ENCODE measurements around the gene LGI4.
"Not testable (repeated sequence)": the region's sequence is repeated elsewhere in the genome, so short reads cannot be mapped to it uniquely, and the experiment has no call there.

Gene LGI4

DNA sequence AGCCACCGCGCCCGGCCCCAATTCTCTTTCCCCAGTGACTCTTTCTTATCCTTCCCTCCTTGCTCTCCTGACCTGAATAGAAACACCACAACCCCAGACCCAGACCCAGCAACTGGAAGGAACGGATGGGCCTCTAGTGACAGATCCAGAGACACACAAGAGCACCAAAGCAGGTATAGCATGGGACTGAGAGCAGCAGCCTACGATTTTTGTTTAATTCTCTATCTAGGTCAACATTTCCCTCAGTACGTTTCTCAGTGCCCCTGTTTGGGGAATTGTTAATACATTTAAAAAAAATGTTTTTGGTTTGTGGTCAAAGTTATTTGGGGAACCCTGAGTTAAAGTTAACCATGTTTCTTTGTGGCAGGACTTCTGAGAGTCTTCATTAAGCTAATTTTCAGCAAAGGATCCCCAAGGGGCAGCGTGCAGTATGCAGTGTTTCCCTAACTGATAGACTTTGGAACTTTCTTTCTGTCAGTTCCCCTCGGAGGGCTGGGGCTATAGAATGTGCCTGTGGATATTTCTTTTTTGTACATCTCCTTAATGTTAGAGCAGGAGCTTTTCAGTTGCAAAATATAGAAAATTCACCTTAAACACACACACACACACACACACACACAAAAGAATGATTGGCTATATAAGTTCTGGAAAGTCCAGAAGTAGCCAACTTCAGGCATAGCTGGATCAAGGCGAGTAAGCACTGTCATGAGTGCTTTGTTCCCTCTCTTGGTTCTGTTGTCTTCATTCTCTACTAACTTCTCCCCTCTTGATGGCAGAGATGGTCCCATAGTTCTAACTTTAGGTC, 26.0 kb upstream of the LGI4 start:
- no peak for DNase-seq (ENCODE audit: low spot score)

- DNase-seq (ENCODE audit: low spot score) = no peak
Measured at GRCh38 chr19:35159606-35160005, 24.7 kb upstream of the LGI4 start.

- no peak for DNase-seq (ENCODE audit: low spot score)
Measured at GRCh38 chr19:35157431-35157830, 22.6 kb upstream of the LGI4 start.

- DNase-seq (ENCODE audit: low spot score) = no peak
Measured at GRCh38 chr19:35156673-35157014, 21.8 kb upstream of the LGI4 start.

DNA sequence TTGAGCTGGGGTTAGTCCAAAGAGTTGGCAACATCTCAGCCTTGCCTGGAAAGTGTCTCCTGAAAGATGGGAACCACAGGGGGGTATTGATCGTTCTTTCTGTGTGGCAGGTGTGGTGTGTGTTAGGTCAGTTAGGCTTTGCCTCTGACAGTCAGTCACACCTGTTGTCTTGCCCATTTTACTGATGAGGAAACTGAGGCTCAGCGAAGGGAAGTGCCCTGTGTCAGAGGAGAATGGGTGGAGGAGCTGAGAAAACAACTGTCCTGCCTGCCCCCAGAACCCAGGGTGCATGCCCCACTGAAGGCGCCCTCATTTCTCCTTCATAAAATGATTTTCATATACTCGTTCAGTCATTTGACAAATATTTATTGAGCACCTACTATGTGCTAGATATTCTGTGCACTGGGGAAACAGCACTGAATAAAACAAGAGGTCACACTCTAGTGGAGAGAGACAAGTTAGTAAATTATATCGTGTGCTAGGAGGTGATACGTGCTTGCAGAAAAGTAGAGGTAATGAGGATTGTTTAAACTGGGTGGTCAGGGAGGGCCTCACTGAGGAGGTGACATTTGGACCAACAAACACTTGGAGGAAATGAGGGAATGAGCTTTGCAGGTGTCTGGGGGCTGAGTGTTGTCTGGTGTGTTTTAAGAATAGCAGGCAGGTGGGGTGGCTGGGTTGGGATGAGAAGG, 21.3 kb upstream of the LGI4 start:
- no peak for DNase-seq (ENCODE audit: low spot score)

DNA sequence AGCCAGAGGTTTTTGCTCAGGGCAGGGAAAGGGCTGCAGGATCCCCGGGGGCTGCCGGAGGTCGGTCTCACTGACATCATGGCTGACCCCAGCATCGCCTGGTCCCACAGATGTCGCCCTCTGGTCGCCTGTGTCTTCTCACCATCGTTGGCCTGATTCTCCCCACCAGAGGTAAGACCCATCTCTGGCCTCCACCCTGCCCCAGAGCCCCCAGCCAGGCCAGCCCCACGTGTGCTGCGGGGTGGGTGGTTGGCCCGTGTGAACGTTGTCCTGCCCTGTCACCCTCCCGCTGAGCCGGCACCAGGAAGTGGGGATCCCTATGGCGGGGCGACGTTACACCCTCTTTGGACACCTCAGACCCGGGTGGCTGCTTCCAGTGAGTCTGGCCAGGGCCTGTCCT, 20.6 kb upstream of the LGI4 start:
- no peak for DNase-seq (ENCODE audit: low spot score)

DNA sequence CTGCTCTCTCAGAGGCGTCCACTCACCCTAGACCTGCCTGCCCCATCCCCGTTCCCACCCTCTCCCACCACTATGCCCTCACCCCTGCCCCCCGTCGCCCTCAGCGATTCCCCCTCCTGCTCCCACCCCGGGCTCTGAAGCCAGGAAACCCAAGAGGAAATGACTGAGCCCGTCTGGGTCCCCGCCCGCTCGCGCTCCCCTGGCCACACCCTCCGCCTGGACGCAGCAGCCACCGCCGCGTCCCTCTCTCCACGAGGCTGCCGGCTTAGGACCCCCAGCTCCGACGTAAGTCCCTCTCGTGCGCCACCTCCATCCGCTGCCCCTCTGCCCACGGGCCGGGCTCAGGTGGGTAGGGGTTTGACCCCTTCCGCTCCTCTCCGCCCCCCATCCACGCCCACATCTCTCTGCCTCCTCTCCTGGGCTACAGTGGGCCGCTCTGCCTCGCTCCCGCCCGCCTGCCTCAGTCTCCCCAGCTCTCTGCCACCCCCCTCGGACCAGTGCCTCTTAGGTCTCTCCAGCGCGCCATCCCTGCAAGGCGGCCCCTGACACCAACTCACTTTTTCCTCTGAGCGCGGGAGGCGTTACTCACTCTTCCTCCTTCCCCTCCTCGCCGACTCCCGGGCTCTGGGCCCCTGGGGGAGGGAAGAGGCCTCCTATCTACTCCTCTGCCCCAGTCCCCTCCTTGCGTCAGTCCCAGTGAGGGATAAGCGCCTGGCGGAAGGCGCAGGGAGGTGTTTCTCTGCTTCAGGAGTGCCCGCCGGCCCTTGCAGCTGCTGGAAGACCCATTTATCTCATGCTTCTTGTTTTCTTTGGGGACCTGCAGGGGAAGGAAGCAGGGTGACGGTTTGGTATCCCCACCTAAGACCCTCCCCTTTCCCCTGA, 19.9 kb upstream of the LGI4 start, which contains the start of gene FXYD5:
Gene FXYD5, plus strand, starts transcription at position 211 of the 882 bp plus-strand sequence. CDS start 816 bp downstream, outside the sequence.
- peak; percentile 88 for DNase-seq (ENCODE audit: low spot score)

DNA sequence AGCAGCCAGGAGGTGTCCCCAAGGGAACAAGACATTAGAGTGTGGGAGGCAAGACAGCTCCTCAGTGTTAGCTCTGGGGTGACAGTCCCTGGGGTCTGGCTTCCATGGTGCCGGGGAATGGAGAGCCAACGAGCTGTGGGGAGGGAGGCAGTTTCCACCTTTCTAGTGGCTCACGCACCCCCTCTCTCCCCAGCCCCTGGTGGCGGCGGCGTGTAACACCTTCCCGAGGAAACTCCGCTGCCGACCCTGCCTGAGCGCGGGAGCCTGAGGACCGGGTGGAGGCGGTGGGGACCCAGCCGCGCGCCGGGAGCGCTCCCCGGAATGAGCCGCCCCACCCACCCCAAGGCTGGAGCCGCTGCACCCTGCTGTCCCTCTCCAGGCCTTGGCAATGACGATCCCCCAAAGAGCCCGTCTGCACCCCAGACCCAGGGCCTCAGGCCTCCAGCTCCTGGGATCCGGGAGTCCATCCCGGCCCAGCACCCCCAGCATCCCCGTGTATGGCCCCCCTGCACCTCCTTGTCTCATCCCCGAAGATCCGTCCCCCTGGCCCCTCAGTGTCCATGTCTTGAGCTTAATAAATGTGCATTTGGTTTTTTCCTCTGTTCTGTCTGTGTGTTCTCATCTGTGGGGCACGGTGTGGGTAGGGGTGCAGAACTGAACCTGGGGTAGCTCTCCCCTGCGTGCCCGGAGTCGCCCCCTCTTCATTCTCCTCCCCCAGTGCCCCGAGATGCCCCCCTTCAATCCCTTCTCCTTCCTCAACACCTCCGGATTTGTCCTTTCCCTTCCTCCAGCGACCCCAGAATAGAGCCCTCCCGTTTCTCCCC, 19.1 kb upstream of the LGI4 start:
- peak; percentile 81 for DNase-seq (ENCODE audit: low spot score)

- not testable (repeated sequence) for DNase-seq (ENCODE audit: low spot score)
Measured at GRCh38 chr19:35153129-35153522, 18.3 kb upstream of the LGI4 start.

GRCh38 chr19:35151273-35152065, 16.6 kb upstream of the LGI4 start:
- no peak for DNase-seq (ENCODE audit: low spot score)

DNA sequence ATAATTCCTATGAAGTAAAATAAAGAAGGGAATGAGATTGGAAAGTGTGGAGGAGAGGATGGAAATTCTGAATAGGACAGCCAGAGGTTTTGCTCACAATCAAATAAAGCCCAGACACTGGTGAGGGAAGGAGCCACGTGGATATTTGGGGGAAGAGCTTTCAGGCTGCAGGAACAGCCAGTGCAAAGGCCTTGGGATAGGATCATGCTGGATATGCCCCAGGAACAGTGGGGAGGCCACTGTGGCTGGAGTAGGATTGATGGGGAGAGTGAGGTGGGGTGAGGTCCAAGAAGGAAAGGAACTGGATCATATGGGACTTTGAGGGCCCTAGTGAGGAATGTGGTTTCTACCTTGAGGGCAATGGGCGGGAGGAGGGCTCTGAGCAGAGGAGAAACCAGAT, 15.6 kb upstream of the LGI4 start:
- DNase-seq (ENCODE audit: low spot score) = no peak

- DNase-seq (ENCODE audit: low spot score) = no peak
Measured at GRCh38 chr19:35149463-35149862, 14.6 kb upstream of the LGI4 start.

DNA sequence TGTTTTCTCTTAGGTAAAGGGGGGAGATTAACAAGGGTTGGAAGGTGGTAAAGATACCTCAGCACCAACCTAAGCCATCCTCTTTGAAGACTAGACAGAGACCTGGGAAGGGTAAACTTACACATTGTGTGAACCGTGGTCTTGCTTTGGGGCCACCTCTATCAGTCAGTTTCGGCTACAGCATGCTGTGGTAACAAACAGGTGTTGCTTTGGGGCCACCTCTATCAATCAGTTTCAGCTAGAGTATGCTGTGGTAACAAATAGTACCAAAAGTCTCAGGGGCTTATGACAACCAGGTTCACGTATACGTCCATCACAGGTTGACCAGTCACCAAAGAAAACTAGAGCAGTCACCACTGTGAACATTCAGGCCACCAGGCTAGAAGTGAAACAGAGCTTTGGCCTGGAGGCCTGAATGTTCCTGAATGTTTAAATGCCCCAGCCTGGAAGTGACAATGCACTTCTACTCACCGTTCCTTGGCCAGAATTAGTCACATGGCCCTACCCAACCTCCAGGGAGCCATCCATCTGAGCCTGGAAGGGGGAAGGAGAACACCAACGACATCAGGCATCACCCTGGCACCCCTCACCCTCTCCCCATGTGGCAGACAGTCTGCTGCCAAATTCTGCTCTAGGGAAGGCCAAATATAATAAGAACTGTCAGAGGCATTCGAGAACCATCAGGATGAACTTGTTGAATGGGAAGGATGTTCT, 12.0 kb upstream of the LGI4 start:
- no peak for DNase-seq (ENCODE audit: low spot score)

DNA sequence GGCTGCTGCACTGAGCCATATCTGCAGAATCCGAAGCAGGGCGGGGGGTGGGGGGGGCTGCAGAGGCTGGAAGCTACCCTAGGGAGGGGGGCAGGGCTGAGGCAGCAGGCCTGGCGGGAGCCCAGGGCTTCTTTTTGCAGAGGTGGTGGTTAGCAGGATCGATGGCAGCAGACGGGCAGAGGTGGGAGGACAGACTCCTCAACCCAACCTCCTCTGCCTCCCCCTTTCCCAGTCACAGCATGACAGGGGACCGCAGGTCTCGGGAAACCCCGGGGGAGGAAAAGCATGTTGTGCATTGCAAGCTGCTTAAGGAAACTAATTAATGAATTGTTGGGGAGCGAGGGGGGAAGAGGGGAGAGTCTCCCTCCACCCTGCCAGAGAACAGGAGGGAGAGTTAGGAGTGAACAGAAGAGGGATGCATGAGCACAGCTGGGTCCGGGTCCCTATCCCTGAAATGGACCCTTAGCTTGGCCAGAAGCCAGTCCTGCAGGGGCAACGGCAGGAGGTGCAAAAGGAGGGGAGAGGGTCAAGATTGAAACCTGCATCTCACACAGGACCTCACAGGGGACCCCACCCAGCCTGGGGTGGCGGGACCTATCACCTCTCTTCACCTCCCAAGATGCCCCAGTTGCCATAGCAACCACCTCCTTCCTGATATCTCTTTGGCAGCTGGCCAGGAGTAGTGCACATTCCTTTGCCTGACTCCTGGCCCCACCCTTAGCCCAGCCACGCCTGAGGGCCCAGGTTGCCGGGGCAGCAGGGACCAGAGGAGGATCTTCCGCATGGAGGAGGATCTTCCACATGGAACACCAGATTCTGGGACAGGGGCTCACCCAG, 10.0 kb upstream of the LGI4 start:
- no peak for DNase-seq (ENCODE audit: low spot score)

- DNase-seq (ENCODE audit: low spot score) = no peak
Measured at GRCh38 chr19:35144259-35144599, 9.4 kb upstream of the LGI4 start.

DNA sequence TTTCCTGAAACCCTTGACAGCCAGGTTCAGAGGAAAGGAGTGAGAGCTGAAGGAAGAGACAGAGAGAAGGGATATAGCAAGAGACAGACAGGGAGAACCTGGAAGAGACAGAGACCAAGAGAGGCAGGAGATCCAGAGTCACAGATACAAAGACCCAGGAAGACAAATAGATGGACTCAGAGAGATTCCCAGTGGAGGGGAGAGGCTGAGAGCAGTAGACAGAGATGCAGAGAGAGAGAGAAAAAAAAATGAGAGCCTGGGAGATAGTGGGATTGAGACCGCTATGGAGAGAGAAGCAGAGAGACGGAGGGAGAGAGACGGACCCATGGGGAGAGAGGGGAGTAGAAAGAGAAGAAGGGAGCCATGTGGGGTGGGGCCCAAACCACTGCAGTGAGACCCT, 9.0 kb upstream of the LGI4 start:
- DNase-seq (ENCODE audit: low spot score) = no peak

DNA sequence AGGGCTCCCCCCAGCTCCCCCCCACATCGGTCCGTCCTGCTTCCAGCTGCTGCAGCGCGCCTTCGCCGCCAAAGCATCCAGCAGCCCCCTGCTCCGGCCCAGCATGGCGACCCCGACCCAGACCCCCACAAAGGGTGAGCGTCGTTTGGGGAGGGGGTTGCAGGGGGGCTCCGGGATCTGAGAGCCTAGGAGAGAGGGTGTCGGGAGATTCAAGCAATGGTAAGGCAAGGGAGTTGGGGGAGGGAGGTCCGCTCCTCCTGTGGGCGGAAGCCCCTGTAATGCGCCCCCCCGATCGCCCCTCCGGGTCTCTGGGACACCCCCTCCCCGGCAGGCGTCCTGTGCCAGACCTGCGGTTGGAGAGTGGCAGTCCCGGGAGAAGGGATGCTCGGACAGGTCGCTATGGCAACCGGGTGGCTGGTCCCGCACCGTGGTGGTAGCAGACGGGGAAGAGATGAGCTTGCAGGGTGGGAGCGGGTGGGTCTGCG, 8.4 kb upstream of the LGI4 start, which contains the start of gene FXYD7:
Gene FXYD7, plus strand, starts transcription at position 25 of the 485 bp plus-strand sequence. Its CDS starts 79 bp downstream, at position 104.
- DNase-seq (ENCODE audit: low spot score) = no peak

- peak; percentile 68 for DNase-seq (ENCODE audit: low spot score)
Measured at GRCh38 chr19:35142606-35143230, 7.9 kb upstream of the LGI4 start.

All from AG08396 (cell line).